H9 (cell line): ENCODE results near the gene LRG1. TPM values are rescaled to one million over a fixed set of nuclear protein-coding genes. Genes with fewer than 3 reads are reported as not detected.

Experiments
- DNase-seq: peaks from one replicate; pipeline ENCODE4 v3.0.0-alpha.2; 2017
- H2AFZ ChIP-seq: one replicate; pipeline ENCODE4 v1.6.1; 2013; ENCODE audit warnings: mild to moderate bottlenecking, low read length, control low read depth, moderate library complexity
- H2AK5ac ChIP-seq: 2 replicates; pipeline ENCODE4 v1.6.1; 2013; ENCODE audit warnings: low read length, control low read depth, mixed read lengths; ENCODE audit not compliant: insufficient read length
- H2BK120ac ChIP-seq: one replicate; pipeline ENCODE4 v1.6.1; 2013; ENCODE audit warnings: low read depth, mild to moderate bottlenecking, low read length, control low read depth, inconsistent platforms; ENCODE audit not compliant: poor library complexity, severe bottlenecking
- H2BK12ac ChIP-seq: 2 replicates; pipeline ENCODE4 v1.6.1; 2013; ENCODE audit warnings: low read length, control low read depth, mixed read lengths, low read depth; ENCODE audit not compliant: insufficient read length
- H2BK15ac ChIP-seq: 2 replicates; pipeline ENCODE4 v1.6.1; 2013; ENCODE audit warnings: low read depth, low read length, control low read depth
- H2BK20ac ChIP-seq: one replicate; pipeline ENCODE4 v1.6.1; 2013; ENCODE audit warnings: low read depth, mild to moderate bottlenecking, low read length, control low read depth, inconsistent platforms; ENCODE audit not compliant: poor library complexity, severe bottlenecking
- H2BK5ac ChIP-seq: 2 replicates; pipeline ENCODE4 v1.6.1; 2013; ENCODE audit warnings: low read length, control low read depth, mixed read lengths; ENCODE audit not compliant: insufficient read length
- H3K14ac ChIP-seq: 2 replicates; pipeline ENCODE4 v1.6.1; 2013; ENCODE audit warnings: low read length, control low read depth; ENCODE audit not compliant: insufficient read depth
- H3K18ac ChIP-seq: 2 replicates; pipeline ENCODE4 v1.6.1; 2013; ENCODE audit warnings: low read depth, mild to moderate bottlenecking, mixed read lengths, low read length, control low read depth; ENCODE audit not compliant: insufficient read length
- H3K23ac ChIP-seq: 2 replicates; pipeline ENCODE4 v1.6.1; 2013; ENCODE audit warnings: low read length, control low read depth, mixed read lengths, low read depth; ENCODE audit not compliant: insufficient read length
- H3K23me2 ChIP-seq: 2 replicates; pipeline ENCODE4 v1.6.1; 2013; ENCODE audit warnings: low read depth, mild to moderate bottlenecking, mixed read lengths, low read length, control low read depth; ENCODE audit not compliant: insufficient read length, poor library complexity, severe bottlenecking
- H3K27ac ChIP-seq: 2 replicates; pipeline ENCODE4 v1.5.1; 2013; ENCODE audit warnings: low read length, control low read depth, mixed read lengths, low read depth; ENCODE audit not compliant: insufficient read length
- H3K27me3 ChIP-seq: 2 replicates; pipeline ENCODE4 v1.6.1; 2013; ENCODE audit warnings: low read length, control low read depth, inconsistent platforms; ENCODE audit not compliant: insufficient read depth
- H3K4ac ChIP-seq: 2 replicates; pipeline ENCODE4 v1.6.1; 2013; ENCODE audit warnings: low read depth, mild to moderate bottlenecking, control low read depth, inconsistent platforms, low read length, moderate library complexity
- H3K4me1 ChIP-seq: 2 replicates; pipeline ENCODE4 v1.6.1; 2013; ENCODE audit warnings: low read length, control low read depth, inconsistent platforms; ENCODE audit not compliant: insufficient read depth
- H3K4me2 ChIP-seq: 2 replicates; pipeline ENCODE4 v1.6.1; 2013; ENCODE audit warnings: low read length, control low read depth, mixed read lengths; ENCODE audit not compliant: insufficient read length, insufficient read depth
- H3K56ac ChIP-seq: 2 replicates; pipeline ENCODE4 v1.6.1; 2013; ENCODE audit warnings: low read depth, mild to moderate bottlenecking, mixed read lengths, low read length, control low read depth; ENCODE audit not compliant: insufficient read length
- H3K79me1 ChIP-seq: 2 replicates; pipeline ENCODE4 v1.6.1; 2013; ENCODE audit warnings: low read depth, mild to moderate bottlenecking, moderate library complexity, low read length, control low read depth, inconsistent platforms; ENCODE audit not compliant: insufficient read depth, poor library complexity, severe bottlenecking
- H3K79me2 ChIP-seq: 2 replicates; pipeline ENCODE4 v1.6.1; 2013; ENCODE audit warnings: low read length, control low read depth, inconsistent platforms; ENCODE audit not compliant: insufficient read depth
- H3K9ac ChIP-seq: 2 replicates; pipeline ENCODE4 v1.6.1; 2013; ENCODE audit warnings: low read length, control low read depth, mixed read lengths; ENCODE audit not compliant: insufficient read length; ENCODE audit errors: extremely low read depth
- H3K9me3 ChIP-seq: one replicate; pipeline ENCODE4 v1.6.1; 2013; ENCODE audit warnings: low read depth, low read length, inconsistent platforms; ENCODE audit not compliant: control insufficient read depth
- H3T11ph ChIP-seq: one replicate; pipeline ENCODE4 v1.6.1; 2013; ENCODE audit warnings: mild to moderate bottlenecking, low read length, control low read depth, inconsistent platforms
- H4K20me1 ChIP-seq: one replicate; pipeline ENCODE4 v1.6.1; 2013; ENCODE audit not compliant: control insufficient read depth, insufficient read length, insufficient read depth
- H4K5ac ChIP-seq: 2 replicates; pipeline ENCODE4 v1.6.1; 2013; ENCODE audit warnings: low read depth, mild to moderate bottlenecking, mixed read lengths, low read length, control low read depth; ENCODE audit not compliant: insufficient read length
- H4K8ac ChIP-seq: replicated peaks from 2 replicates; pipeline ENCODE4 v1.6.1; 2013; ENCODE audit warnings: low read length, control low read depth, mixed read lengths, low read depth; ENCODE audit not compliant: insufficient read length
- H4K91ac ChIP-seq: 2 replicates; pipeline ENCODE4 v1.6.1; 2013; ENCODE audit warnings: low read depth, mild to moderate bottlenecking, moderate library complexity, mixed read lengths, low read length, control low read depth; ENCODE audit not compliant: insufficient read length
- H3K27ac Mint-ChIP-seq, 3 experiments: 2 replicates in 2 of 3; 3 replicates in 1 of 3; pipeline ENCODE4 v1.8.0; 2020 to 2021; ENCODE audit warnings: mixed read lengths in 3 of 3, mild to moderate bottlenecking in 1 of 3, moderate library complexity in 1 of 3
- H3K27me3 Mint-ChIP-seq: 2 replicates; pipeline ENCODE4 v1.8.0; 2021; ENCODE audit warnings: low read depth, mild to moderate bottlenecking, moderate library complexity, mixed read lengths
- H3K36me3 Mint-ChIP-seq, 3 experiments: 2 replicates in 2 of 3; 3 replicates in 1 of 3; pipeline ENCODE4 v1.8.0; 2020 to 2021; ENCODE audit warnings: low read depth in 3 of 3, mixed read lengths in 3 of 3; ENCODE audit not compliant: insufficient read depth in 1 of 3
- H3K4me1 Mint-ChIP-seq, 2 experiments: 2 replicates each; pipeline ENCODE4 v1.8.0; 2020; ENCODE audit warnings: mixed read lengths in 2 of 2
- H3K4me3 Mint-ChIP-seq, 2 experiments: 2 replicates in 1 of 2; 3 replicates in 1 of 2; pipeline ENCODE4 v1.8.0; 2020 to 2021; ENCODE audit warnings: mild to moderate bottlenecking in 2 of 2, mixed read lengths in 2 of 2, moderate library complexity in 1 of 2
- H3K9me3 Mint-ChIP-seq, 2 experiments: 2 replicates in 1 of 2; 3 replicates in 1 of 2; pipeline ENCODE4 v1.8.0; 2020; ENCODE audit warnings: mild to moderate bottlenecking in 2 of 2, mixed read lengths in 2 of 2, moderate library complexity in 1 of 2
- WGBS: extraction: QIAGEN DNeasy Blood & Tissue Kit; methylation state at CpG from one replicate; pipeline ENCODE4 v1.1.7; 2013; ENCODE audit warnings: missing lambda C conversion rate, low lambda C conversion rate, mixed read lengths; ENCODE audit not compliant: insufficient read length; ENCODE audit errors: extremely low coverage; 5-methylcytosine and 5-hydroxymethylcytosine counted together
- total RNA-seq: library from RNA; stranded (reverse); gene quantifications from 2 replicates; pipeline ENCODE4 v1.2.1, GENCODE V29; 2021
- TF ChIP-seq, protein P1 (sequence below): fragments of 200-600 bp; sonication (generic); conservative IDR thresholded peaks from 3 replicates; pipeline ENCODE4 v1.8.0; 2021; ENCODE audit warnings: antibody characterized with exemption, mild to moderate bottlenecking

The LRG1 gene
- total RNA-seq, 1 experiment from 2014 or later: 0.24 TPM

- H3K4me2 ChIP-seq: no peak overlapping the region
- H3K23me2 ChIP-seq: peaks cover 2% of the 10 kb centered on the region
- no peak overlapping the region for H2BK5ac ChIP-seq
- H3K9ac ChIP-seq: no peak overlapping the region
- H3K4ac ChIP-seq: no peak overlapping the region
- no peak overlapping the region for H3T11ph ChIP-seq
- H4K5ac ChIP-seq: no peak overlapping the region
- H2AK5ac ChIP-seq: no peak overlapping the region
- H2BK20ac ChIP-seq: no peak overlapping the region
- H3K56ac ChIP-seq: no peak overlapping the region
- peaks cover 3% of the 10 kb centered on the region; the same call in 1 of the 2 replicates for H3K27me3 ChIP-seq
- no peak overlapping the region for H3K18ac ChIP-seq
- no peaks in the 10 kb centered on the region for H3K4me1 ChIP-seq
- H3K79me1 ChIP-seq: no peaks in the 10 kb centered on the region
- 0 out of 4 replicates have a peak, but pooled peaks cover 0 to 2% of the 10 kb centered on the region in 2 experiments for H3K4me1 Mint-ChIP-seq
- TF ChIP-seq, protein P1, sequence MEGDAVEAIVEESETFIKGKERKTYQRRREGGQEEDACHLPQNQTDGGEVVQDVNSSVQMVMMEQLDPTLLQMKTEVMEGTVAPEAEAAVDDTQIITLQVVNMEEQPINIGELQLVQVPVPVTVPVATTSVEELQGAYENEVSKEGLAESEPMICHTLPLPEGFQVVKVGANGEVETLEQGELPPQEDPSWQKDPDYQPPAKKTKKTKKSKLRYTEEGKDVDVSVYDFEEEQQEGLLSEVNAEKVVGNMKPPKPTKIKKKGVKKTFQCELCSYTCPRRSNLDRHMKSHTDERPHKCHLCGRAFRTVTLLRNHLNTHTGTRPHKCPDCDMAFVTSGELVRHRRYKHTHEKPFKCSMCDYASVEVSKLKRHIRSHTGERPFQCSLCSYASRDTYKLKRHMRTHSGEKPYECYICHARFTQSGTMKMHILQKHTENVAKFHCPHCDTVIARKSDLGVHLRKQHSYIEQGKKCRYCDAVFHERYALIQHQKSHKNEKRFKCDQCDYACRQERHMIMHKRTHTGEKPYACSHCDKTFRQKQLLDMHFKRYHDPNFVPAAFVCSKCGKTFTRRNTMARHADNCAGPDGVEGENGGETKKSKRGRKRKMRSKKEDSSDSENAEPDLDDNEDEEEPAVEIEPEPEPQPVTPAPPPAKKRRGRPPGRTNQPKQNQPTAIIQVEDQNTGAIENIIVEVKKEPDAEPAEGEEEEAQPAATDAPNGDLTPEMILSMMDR: no peak
- H3K36me3 Mint-ChIP-seq: no peaks in the 10 kb centered on the region
- no CpG with 5 or more reads among the region's 17 CpGs for WGBS
- no peak overlapping the region for H2BK120ac ChIP-seq
- no peak overlapping the region for H2AFZ ChIP-seq
- no peak overlapping the region for H3K27ac Mint-ChIP-seq
- H4K91ac ChIP-seq: no peak overlapping the region
- no peak for DNase-seq
- no peak overlapping the region for H2BK15ac ChIP-seq
- no peaks in the 10 kb centered on the region for H3K9me3 Mint-ChIP-seq
- H3K27ac ChIP-seq: no peak overlapping the region
- H3K14ac ChIP-seq: no peak overlapping the region; the same call in 1 of the 2 replicates
- H3K79me2 ChIP-seq: no peaks in the 10 kb centered on the region
- H3K27me3 Mint-ChIP-seq: peaks cover 79% of the 10 kb centered on the region
- H4K8ac ChIP-seq: no peak overlapping the region
- no peaks in the 10 kb centered on the region for H4K20me1 ChIP-seq
- H2BK12ac ChIP-seq: no peak overlapping the region
- no peaks in the 10 kb centered on the region for H3K9me3 ChIP-seq
- H3K23ac ChIP-seq: no peak overlapping the region
- H3K4me3 Mint-ChIP-seq: no peak overlapping the region
These were observed 26.6 kb downstream of the LRG1 start for GRCh38 chr19:4513248-4513647.
